Left lobe of liver (tissue), 2 donors: ENCODE results near the gene MYCN. TPM values are rescaled to one million over a fixed set of nuclear protein-coding genes. Genes with fewer than 3 reads are reported as not detected.
"Not testable (repeated sequence)": the region's sequence is repeated elsewhere in the genome, so short reads cannot be mapped to it uniquely, and the experiment has no call there.

Source experiments
- ATAC-seq: fragments of 200-7000 bp; cut with Tn5 transposase; one replicate; pipeline ENCODE4 v1.9.1; 2020; ENCODE audit warnings: mild to moderate bottlenecking, moderate library complexity
- DNase-seq: peaks from one replicate; pipeline ENCODE4 v3.0.0-alpha.2; 2020; ENCODE audit warnings: low spot score
- total RNA-seq: library from RNA; stranded (reverse); gene quantifications from one replicate; pipeline ENCODE4 v1.2.1, GENCODE V29; 2021
- donor health status: DM: no; HTN: no; CAD: no; lungs with moderate emphysema.
- donor health status: DM: no; HTN: yes; CAD: no.

The MYCN gene
- total RNA-seq, 1 donor from 2014 or later = 0.73 TPM

- ATAC-seq (no peak), DNase-seq (no peak)
Observed at GRCh38 chr2:15907461-15908324, 32.7 kb upstream of the MYCN start.

- ATAC-seq (no peak), DNase-seq (no peak)
Observed at GRCh38 chr2:15908371-15908770, 32.0 kb upstream of the MYCN start.

- DNase-seq (no peak), ATAC-seq (no peak)
Observed at GRCh38 chr2:15909157-15909556, 31.2 kb upstream of the MYCN start.

GRCh38 chr2:15909736-15910135 is 30.6 kb upstream of the MYCN start:
- ATAC-seq = no peak
- no peak for DNase-seq

- not testable (repeated sequence) for ATAC-seq, DNase-seq
Observed at GRCh38 chr2:15911270-15911669, 29.1 kb upstream of the MYCN start.

- no peak for DNase-seq
Observed at GRCh38 chr2:15911686-15912085, 28.7 kb upstream of the MYCN start.

GRCh38 chr2:15912203-15912602 is 28.1 kb upstream of the MYCN start:
- peak; percentile 65 for ATAC-seq
- no peak for DNase-seq

More at GRCh38 chr2:15911686-15912085, 28.7 kb upstream of the MYCN start:
- no peak for ATAC-seq

- ATAC-seq = no peak
Observed at GRCh38 chr2:15913146-15913545, 27.2 kb upstream of the MYCN start.

GRCh38 chr2:15914596-15915385 is 25.6 kb upstream of the MYCN start:
- ATAC-seq (no peak), DNase-seq (no peak)

More at GRCh38 chr2:15913146-15913545, 27.2 kb upstream of the MYCN start:
- no peak for DNase-seq

- DNase-seq, ATAC-seq: not testable (repeated sequence)
Observed at GRCh38 chr2:15915546-15915945, 24.8 kb upstream of the MYCN start.

GRCh38 chr2:15916336-15916735 is 24.0 kb upstream of the MYCN start:
- no peak for ATAC-seq
- DNase-seq = no peak

- ATAC-seq = no peak
- DNase-seq = no peak
Observed at GRCh38 chr2:15918761-15919356, 21.5 kb upstream of the MYCN start.

GRCh38 chr2:15919716-15920434 is 20.5 kb upstream of the MYCN start:
- no peak for ATAC-seq

GRCh38 chr2:15920696-15921095 is 19.7 kb upstream of the MYCN start:
- no peak for ATAC-seq
- no peak for DNase-seq

More at GRCh38 chr2:15919716-15920434, 20.5 kb upstream of the MYCN start:
- no peak for DNase-seq

- DNase-seq (no peak), ATAC-seq (no peak)
Observed at GRCh38 chr2:15923597-15923996, 16.8 kb upstream of the MYCN start.

- ATAC-seq (no peak), DNase-seq (no peak)
Observed at GRCh38 chr2:15925819-15926218, 14.5 kb upstream of the MYCN start.

- ATAC-seq (no peak), DNase-seq (no peak)
Observed at GRCh38 chr2:15926252-15926651, 14.1 kb upstream of the MYCN start.

- no peak for ATAC-seq
- DNase-seq = no peak
Observed at GRCh38 chr2:15927551-15928218, 12.7 kb upstream of the MYCN start.

GRCh38 chr2:15929008-15929407 is 11.3 kb upstream of the MYCN start:
- not testable (repeated sequence) for DNase-seq, ATAC-seq

- no peak for DNase-seq
- no peak for ATAC-seq
Observed at GRCh38 chr2:15929861-15930260, 10.5 kb upstream of the MYCN start.
